AG09309 (cell line): ENCODE data around the gene DNAJA3.

ENCODE experiments used
- DNase-seq: peaks from one replicate; pipeline ENCODE4 v3.0.0-alpha.2; 2010; ENCODE audit warnings: low read depth
- H3K4me3 ChIP-seq: 2 replicates; pipeline ENCODE4 v1.5.1; 2011; ENCODE audit warnings: mild to moderate bottlenecking, low read depth, low read length, moderate library complexity; ENCODE audit not compliant: control insufficient read depth
- CTCF ChIP-seq: IDR thresholded peaks from 2 replicates; pipeline ENCODE4 v1.5.1; 2011; ENCODE audit warnings: mild to moderate bottlenecking, low read depth, low read length, inconsistent platforms; ENCODE audit not compliant: insufficient read depth, control insufficient read depth; ENCODE audit errors: missing control alignments

DNAJA3 gene

GRCh38 chr16:4380119-4381063 lies 45.3 kb upstream of the DNAJA3 start:
- DNase-seq: no peak
- H3K4me3 ChIP-seq: no peak overlapping the region
- TF ChIP-seq CTCF: no peak

DNA sequence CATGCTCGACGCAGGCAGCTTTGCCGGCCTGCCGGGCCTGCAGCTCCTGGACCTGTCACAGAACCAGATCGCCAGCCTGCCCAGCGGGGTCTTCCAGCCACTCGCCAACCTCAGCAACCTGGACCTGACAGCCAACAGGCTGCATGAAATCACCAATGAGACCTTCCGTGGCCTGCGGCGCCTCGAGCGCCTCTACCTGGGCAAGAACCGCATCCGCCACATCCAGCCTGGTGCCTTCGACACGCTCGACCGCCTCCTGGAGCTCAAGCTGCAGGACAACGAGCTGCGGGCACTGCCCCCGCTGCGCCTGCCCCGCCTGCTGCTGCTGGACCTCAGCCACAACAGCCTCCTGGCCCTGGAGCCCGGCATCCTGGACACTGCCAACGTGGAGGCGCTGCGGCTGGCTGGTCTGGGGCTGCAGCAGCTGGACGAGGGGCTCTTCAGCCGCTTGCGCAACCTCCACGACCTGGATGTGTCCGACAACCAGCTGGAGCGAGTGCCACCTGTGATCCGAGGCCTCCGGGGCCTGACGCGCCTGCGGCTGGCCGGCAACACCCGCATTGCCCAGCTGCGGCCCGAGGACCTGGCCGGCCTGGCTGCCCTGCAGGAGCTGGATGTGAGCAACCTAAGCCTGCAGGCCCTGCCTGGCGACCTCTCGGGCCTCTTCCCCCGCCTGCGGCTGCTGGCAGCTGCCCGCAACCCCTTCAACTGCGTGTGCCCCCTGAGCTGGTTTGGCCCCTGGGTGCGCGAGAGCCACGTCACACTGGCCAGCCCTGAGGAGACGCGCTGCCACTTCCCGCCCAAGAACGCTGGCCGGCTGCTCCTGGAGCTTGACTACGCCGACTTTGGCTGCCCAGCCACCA lies 44.4 kb upstream of the DNAJA3 start:
- H3K4me3 ChIP-seq: no peak overlapping the region
- DNase-seq: no peak
- no peak for TF ChIP-seq CTCF

DNA sequence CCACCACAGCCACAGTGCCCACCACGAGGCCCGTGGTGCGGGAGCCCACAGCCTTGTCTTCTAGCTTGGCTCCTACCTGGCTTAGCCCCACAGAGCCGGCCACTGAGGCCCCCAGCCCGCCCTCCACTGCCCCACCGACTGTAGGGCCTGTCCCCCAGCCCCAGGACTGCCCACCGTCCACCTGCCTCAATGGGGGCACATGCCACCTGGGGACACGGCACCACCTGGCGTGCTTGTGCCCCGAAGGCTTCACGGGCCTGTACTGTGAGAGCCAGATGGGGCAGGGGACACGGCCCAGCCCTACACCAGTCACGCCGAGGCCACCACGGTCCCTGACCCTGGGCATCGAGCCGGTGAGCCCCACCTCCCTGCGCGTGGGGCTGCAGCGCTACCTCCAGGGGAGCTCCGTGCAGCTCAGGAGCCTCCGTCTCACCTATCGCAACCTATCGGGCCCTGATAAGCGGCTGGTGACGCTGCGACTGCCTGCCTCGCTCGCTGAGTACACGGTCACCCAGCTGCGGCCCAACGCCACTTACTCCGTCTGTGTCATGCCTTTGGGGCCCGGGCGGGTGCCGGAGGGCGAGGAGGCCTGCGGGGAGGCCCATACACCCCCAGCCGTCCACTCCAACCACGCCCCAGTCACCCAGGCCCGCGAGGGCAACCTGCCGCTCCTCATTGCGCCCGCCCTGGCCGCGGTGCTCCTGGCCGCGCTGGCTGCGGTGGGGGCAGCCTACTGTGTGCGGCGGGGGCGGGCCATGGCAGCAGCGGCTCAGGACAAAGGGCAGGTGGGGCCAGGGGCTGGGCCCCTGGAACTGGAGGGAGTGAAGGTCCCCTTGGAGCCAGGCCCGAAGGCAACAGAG lies 43.5 kb upstream of the DNAJA3 start:
- DNase-seq: no peak
- TF ChIP-seq CTCF: no peak
- no peak overlapping the region for H3K4me3 ChIP-seq

DNA sequence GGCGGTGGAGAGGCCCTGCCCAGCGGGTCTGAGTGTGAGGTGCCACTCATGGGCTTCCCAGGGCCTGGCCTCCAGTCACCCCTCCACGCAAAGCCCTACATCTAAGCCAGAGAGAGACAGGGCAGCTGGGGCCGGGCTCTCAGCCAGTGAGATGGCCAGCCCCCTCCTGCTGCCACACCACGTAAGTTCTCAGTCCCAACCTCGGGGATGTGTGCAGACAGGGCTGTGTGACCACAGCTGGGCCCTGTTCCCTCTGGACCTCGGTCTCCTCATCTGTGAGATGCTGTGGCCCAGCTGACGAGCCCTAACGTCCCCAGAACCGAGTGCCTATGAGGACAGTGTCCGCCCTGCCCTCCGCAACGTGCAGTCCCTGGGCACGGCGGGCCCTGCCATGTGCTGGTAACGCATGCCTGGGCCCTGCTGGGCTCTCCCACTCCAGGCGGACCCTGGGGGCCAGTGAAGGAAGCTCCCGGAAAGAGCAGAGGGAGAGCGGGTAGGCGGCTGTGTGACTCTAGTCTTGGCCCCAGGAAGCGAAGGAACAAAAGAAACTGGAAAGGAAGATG lies 42.8 kb upstream of the DNAJA3 start:
- H3K4me3 ChIP-seq: no peak overlapping the region
- no peak for TF ChIP-seq CTCF
- DNase-seq: no peak

GRCh38 chr16:4383591-4384444 lies 41.9 kb upstream of the DNAJA3 start:
- H3K4me3 ChIP-seq: no peak overlapping the region
- no peak for TF ChIP-seq CTCF
- DNase-seq: no peak
